ENCODE results near the gene CDH26. TPM values are rescaled to one million over a fixed set of nuclear protein-coding genes. Genes with fewer than 3 reads are reported as not detected.

The CDH26 gene
- total RNA-seq, 1 experiment from 2014 or later = 1.0 TPM

DNA sequence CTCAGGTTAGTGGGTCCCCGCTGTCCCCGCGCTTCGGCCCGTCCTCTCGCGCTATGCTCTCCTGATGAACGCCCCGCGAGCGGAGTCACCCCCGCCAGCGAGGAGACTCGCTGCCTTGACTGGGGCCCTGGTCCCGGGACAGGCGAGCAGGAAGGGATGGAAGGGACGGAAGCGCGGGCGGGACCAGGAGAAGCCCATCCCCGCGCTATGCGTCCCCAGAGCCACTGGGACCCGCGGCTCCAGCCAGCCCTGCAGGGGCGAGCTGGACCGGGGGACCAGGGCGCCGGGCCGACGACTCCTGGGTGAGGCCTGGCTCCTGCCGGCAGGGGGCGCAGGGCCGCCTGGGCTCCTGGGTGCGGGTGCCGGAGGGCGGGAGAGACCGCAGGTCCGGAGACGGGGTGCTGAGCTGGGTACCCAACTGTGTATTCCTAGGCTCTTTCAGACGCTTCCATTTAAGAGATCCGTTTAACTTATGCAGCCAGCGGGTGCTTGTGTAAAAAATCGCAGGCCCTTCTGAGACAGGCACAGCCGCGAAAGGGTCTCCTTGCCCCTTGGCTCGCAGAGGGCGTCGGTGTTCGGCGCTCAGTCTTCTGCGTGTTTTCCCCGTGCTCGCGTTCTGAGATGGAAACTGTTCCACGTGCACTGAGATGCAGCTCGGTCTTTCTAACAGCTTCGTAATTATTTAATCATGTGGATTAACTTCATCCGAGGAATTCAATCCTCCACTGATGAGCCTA, 24.2 kb upstream of the CDH26 start (continued):
- TF ChIP-seq ZNF281 (CRISPR knock-in tag; IDR thresholded peaks at IDR 0.05) = no peak
- TF ChIP-seq ERG (CRISPR knock-in tag; IDR thresholded peaks at IDR 0.05) = no peak
- no peak for TF ChIP-seq ZMAT4 (CRISPR knock-in tag; IDR thresholded peaks at IDR 0.05)

- H3K36me3 Mint-ChIP-seq = peaks cover 8% of the 10 kb centered on the region
- no peak overlapping the region for H3K4me3 Mint-ChIP-seq
- ChIA-PET CTCF (interaction anchor here (1.1 to 3.2 kb wide), 4 partner anchors 10 to 86 kb away, joined by 3 to 37 read pairs (median 10); no protein-coding TSS in a partner anchor), POLR2A (no interaction called here)
- H3K9me3 Mint-ChIP-seq = peaks cover 7% of the 10 kb centered on the region
- no peak for DNase-seq (ENCODE audit: low spot score)
- H3K4me1 Mint-ChIP-seq = peaks cover 6% of the 10 kb centered on the region; the same call in 1 of the 2 replicates
- no peak for TF ChIP-seq RELA (CRISPR knock-in tag; IDR thresholded peaks at IDR 0.05; ENCODE audit: borderline replicate concordance)
- TF ChIP-seq, protein P1, sequence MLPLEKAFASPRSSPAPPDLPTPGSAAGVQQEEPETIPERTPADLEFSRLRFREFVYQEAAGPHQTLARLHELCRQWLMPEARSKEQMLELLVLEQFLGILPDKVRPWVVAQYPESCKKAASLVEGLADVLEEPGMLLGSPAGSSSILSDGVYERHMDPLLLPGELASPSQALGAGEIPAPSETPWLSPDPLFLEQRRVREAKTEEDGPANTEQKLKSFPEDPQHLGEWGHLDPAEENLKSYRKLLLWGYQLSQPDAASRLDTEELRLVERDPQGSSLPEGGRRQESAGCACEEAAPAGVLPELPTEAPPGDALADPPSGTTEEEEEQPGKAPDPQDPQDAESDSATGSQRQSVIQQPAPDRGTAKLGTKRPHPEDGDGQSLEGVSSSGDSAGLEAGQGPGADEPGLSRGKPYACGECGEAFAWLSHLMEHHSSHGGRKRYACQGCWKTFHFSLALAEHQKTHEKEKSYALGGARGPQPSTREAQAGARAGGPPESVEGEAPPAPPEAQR (CRISPR knock-in tag; IDR thresholded peaks at IDR 0.05) = no peak
- no peak for TF ChIP-seq RORB (CRISPR knock-in tag; IDR thresholded peaks at IDR 0.05)
- TF ChIP-seq, protein P2, sequence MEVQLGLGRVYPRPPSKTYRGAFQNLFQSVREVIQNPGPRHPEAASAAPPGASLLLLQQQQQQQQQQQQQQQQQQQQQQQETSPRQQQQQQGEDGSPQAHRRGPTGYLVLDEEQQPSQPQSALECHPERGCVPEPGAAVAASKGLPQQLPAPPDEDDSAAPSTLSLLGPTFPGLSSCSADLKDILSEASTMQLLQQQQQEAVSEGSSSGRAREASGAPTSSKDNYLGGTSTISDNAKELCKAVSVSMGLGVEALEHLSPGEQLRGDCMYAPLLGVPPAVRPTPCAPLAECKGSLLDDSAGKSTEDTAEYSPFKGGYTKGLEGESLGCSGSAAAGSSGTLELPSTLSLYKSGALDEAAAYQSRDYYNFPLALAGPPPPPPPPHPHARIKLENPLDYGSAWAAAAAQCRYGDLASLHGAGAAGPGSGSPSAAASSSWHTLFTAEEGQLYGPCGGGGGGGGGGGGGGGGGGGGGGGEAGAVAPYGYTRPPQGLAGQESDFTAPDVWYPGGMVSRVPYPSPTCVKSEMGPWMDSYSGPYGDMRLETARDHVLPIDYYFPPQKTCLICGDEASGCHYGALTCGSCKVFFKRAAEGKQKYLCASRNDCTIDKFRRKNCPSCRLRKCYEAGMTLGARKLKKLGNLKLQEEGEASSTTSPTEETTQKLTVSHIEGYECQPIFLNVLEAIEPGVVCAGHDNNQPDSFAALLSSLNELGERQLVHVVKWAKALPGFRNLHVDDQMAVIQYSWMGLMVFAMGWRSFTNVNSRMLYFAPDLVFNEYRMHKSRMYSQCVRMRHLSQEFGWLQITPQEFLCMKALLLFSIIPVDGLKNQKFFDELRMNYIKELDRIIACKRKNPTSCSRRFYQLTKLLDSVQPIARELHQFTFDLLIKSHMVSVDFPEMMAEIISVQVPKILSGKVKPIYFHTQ (CRISPR knock-in tag; IDR thresholded peaks at IDR 0.05) = no peak
- TF ChIP-seq ZNF281 (CRISPR knock-in tag; IDR thresholded peaks at IDR 0.05) = no peak
- TF ChIP-seq HMGA2 (CRISPR knock-in tag; IDR thresholded peaks at IDR 0.05) = no peak
- ATAC-seq = no peak
- peaks cover 64% of the 10 kb centered on the region for H3K27me3 Mint-ChIP-seq (ENCODE audit: low read depth)
- no peak overlapping the region for H3K27ac Mint-ChIP-seq
Measured at GRCh38 chr20:59935457-59936185, 22.6 kb upstream of the CDH26 start.

Measured in WTC11 (cell line).